GM12874 (cell line): ENCODE results near the gene TMEM239.
A peak's percentile ranks its signal among the peaks of the same experiment; 100 is the strongest.

ENCODE experiments used
- CTCF ChIP-seq: IDR thresholded peaks from 2 replicates; pipeline ENCODE4 v1.5.1; 2011; ENCODE audit warnings: low read depth, mild to moderate bottlenecking, control low read depth, low read length, moderate library complexity; ENCODE audit not compliant: insufficient read depth

Gene TMEM239

DNA sequence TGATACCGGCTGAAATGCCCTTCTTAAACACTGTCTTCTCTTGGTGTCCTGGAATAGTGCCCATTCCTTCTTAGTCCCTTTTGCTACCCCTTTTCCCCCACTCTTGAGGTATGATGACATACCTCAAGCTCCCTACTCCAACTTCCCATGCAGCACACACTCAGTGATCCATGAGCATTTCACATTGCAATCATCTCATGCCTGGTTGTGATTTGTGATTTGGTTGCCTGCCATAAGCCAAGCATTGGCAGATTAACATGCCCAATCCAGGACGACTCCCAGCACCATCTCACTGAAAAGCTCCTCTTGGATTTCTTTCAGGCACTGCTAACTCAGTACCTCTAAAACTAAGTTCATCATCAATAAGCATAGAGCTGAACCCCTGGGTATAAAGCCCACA lies 42.4 kb downstream of the TMEM239 start:
- TF ChIP-seq CTCF, result no peak

GRCh38 chr20:2859330-2860121 lies 43.4 kb downstream of the TMEM239 start:
- TF ChIP-seq CTCF, result no peak

GRCh38 chr20:2864626-2865025 lies 48.5 kb downstream of the TMEM239 start:
- no peak for TF ChIP-seq CTCF

DNA sequence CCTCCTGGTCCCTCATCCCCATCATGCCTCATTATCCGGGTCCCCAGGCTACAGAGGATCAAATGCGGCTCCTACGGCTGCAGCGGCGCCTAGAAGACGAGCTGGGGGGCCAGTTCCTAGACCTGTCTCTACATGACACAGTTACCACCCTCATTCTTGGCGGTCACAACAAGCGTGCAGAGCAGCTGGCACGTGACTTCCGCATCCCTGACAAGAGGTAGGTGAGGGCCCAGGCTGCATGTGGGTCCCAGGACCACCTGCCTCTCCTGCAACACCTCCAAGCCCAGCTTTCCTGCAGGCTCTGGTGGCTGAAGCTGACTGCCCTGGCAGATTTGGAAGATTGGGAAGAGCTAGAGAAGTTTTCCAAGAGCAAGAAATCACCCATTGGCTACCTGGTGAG lies 48.9 kb downstream of the TMEM239 start:
- TF ChIP-seq CTCF, result no peak

GRCh38 chr20:2865630-2866029 lies 49.5 kb downstream of the TMEM239 start:
- TF ChIP-seq CTCF, result peak; percentile 23; the same call in 1 of the 2 replicates

- TF ChIP-seq CTCF, result no peak
Measured at GRCh38 chr20:2866236-2866635, 50.1 kb downstream of the TMEM239 start.

DNA sequence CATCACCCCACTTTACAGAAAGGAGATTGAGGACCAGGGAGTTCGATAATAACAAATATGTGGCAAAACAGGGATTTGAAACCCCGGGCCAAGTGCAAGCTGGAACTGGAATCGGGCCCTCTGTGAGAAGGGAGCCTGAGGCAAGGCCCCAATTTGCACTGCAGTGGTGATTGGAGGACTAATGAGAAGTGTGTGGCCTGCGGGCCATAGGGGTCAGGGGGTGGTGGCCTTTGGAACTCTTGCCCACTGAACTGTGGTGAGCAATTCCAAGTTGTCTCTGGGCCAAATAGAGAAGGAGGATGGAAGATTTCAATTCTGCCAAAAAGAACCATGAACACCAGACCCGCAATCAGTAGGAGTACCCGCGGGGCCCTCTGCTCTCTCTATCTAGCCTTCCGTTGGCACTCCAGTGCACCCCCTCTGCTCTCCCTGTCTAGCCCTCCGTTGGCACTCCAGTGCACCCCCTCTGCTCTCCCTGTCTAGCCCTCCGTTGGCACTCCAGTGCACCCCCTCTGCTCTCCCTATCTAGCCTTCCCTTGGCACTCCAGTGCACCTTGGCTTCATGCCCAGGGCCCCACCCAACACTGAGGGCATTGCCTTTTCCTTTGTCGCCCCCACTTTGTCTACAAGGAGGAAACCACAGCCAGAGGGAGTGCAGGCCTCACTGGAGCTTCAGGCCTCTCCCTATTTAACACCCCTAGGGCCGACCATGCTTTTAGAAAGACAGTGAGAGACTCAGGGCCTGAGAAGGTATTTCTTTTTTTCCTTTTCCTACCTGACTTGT lies 51.1 kb downstream of the TMEM239 start:
- no peak for TF ChIP-seq CTCF
